CD4-positive, alpha-beta T cell treated with Interleukin-4 for 1 hour (primary cell): Measurements from ENCODE around the gene ZBTB33.

ENCODE experiments used
- DNase-seq, 2 donors: peaks; one replicate each; pipeline ENCODE4 v3.0.0-alpha.2; 2020 to 2022

The ZBTB33 gene

GRCh38 chrX:120250522-120251271 lies at the start of gene ZBTB33:
TSS of gene ZBTB33 (plus strand) at chrX:120250812. CDS start at chrX:120253416, 2,604 bp downstream.
- DNase-seq = peak; percentile 85 to 88

GRCh38 chrX:120200851-120201250 lies 49.8 kb upstream of the ZBTB33 start:
- DNase-seq = no peak

- DNase-seq = no peak
Observed at GRCh38 chrX:120205816-120206753, 44.5 kb upstream of the ZBTB33 start.

GRCh38 chrX:120207009-120207605 lies 43.5 kb upstream of the ZBTB33 start:
- DNase-seq = no peak

GRCh38 chrX:120213438-120214265 lies 37.0 kb upstream of the ZBTB33 start:
- DNase-seq = peak; percentile 57

- DNase-seq = no peak
Observed at GRCh38 chrX:120223374-120223773, 27.2 kb upstream of the ZBTB33 start.

- DNase-seq = no peak
Observed at GRCh38 chrX:120224388-120224787, 26.2 kb upstream of the ZBTB33 start.

GRCh38 chrX:120228187-120228908 lies 22.3 kb upstream of the ZBTB33 start:
- DNase-seq = no peak

- no peak for DNase-seq
Observed at GRCh38 chrX:120235284-120235683, 15.3 kb upstream of the ZBTB33 start.

GRCh38 chrX:120236687-120237479 lies 13.7 kb upstream of the ZBTB33 start:
- DNase-seq = no peak

- no peak for DNase-seq
Observed at GRCh38 chrX:120238933-120239332, 11.7 kb upstream of the ZBTB33 start.

GRCh38 chrX:120242813-120243212 lies 7.8 kb upstream of the ZBTB33 start:
- no peak for DNase-seq

GRCh38 chrX:120244395-120244734 lies 6.2 kb upstream of the ZBTB33 start:
- DNase-seq = no peak

GRCh38 chrX:120244735-120245498 lies 5.7 kb upstream of the ZBTB33 start:
- DNase-seq = peak; percentile 70 to 71

- DNase-seq = peak in 1 of 2 donors; percentile 16
Observed at GRCh38 chrX:120251471-120252011, 929 bp downstream of the ZBTB33 start.

GRCh38 chrX:120253784-120254183 lies 3.2 kb downstream of the ZBTB33 start:
- no peak for DNase-seq

- DNase-seq = no peak
Observed at GRCh38 chrX:120260369-120260768, 9.8 kb downstream of the ZBTB33 start.

GRCh38 chrX:120262859-120263708 lies 12.5 kb downstream of the ZBTB33 start:
- no peak for DNase-seq

- DNase-seq = no peak
Observed at GRCh38 chrX:120264341-120264740, 13.7 kb downstream of the ZBTB33 start.
